ENCODE measurements around the gene SEMA4C.

SEMA4C gene

GRCh38 chr2:96878796-96879544 lies 9.1 kb upstream of the SEMA4C start:
- DNase-seq = no peak

DNA sequence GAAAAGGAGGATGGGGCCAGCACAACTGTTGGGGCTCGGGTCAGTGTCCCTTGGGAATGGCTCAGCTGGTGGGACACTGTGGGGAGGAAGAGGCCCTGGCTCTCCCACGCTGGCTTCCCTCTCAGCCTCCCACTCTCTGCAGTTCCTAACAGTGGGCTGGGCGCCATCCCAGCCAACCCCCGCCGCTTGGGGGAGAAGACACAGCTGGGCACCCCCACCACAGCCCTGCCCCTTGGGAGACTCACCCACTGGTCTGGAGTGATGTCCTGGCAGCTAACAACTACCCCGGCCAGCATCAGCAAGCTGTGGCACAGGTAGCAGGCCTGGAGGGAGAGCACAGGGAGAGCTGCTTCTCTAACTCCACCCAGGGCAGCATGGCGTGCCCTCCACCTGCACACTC lies 8.3 kb upstream of the SEMA4C start:
- DNase-seq = no peak

DNA sequence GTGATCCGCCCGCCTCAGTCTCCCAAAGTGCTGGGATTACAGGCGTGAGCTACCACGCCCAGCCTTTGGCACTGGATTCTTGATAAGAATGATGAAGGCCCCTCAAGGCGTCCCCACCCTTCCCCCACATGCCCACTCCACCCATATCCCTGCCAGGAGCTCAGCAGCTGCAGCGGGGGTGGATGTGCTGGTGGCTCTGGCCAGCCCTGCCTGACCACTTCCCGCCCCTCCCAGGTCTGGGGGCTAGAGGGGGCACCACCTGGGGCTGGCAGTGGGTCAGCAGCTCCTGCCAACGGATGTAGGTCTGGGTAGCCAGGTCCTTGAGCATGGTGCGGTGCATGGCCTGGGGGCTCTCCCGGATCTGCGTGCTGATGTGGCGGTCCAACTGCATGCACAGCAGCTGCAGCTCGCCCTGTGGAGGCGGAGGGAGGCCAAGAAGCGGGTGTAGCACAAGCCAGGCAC lies 7.8 kb upstream of the SEMA4C start:
- DNase-seq = no peak

DNA sequence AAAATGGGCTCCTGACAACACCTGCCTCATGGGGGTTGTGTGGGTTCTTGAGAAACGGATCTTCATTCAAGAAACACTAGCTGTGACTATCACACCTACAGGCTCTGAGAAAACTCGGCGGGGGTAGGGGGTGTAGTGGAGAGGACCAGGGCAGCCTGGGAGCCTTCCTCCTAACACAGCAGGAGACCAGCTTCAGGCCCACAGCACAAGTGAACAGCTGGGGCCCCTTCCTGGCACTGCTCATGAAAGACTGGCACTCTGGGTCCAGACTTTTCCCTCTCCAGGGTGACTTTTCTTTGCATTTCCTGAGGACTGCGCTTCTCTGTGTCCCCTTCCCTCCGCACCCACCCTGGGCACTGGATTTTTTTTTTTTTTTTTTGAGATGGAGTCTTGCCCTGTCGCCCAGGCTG lies 7.2 kb upstream of the SEMA4C start:
- no peak for DNase-seq

- no peak for DNase-seq
Observed at GRCh38 chr2:96876269-96877041, 6.6 kb upstream of the SEMA4C start.

DNA sequence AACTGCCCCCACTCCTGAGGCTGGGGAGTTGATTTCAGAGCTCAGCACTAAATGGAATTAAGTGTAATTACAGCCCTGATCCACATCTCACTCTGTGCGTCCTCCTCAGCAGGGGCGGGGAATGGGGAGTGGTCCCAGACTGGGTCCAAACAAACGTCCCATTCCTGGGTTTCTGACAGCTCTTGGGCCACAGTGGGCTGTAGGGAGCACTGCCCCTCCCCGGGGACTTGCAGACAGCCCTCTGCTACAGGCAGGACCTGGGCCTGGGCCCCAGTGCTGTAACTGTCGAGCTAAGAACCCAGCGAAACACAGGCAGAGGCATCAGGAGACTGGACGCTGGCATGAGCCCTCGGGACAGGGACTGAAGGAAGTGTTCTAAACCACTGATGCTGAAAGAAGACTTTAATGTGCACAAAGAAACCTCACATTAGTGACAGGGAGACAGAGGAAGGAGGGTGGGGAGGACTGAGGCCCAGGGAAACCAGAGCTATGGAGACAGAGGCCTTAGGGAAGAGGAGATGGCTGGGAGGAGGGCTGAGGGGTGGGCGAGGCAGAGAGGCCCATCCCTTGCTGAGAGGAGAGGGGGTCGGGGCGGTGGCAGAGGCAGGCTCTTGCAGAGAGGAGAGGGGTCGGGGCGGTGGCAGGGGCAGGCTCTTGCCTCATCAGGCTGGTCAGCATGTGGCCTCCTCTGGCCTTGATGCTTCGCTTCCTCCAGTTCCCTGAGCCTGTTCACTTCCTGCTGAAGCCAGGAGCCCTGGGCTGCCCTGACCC lies 5.8 kb upstream of the SEMA4C start:
- DNase-seq = no peak

GRCh38 chr2:96874198-96874831 lies 4.4 kb upstream of the SEMA4C start:
- no peak for DNase-seq

DNA sequence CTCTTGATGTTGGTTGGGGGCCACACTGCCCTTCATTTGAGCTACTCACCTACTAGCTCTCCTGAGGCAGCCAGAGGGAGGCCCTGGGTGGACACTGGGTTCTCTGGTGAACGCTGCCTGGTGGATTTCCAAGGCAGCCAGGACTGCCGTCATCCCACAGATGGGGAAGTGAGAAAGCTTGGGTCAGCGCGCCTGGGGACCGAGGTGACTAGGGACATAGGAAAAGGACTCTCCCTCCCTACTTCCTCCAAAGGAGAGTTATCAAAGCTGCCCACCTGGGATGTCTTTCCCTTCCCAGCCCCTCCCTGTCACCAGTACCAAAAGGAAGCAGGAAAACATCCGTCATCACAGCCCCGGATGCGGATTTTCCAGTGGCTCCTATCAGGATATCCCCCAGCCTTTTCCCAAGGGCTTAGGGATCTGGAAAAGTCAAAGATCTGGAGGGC lies 3.8 kb upstream of the SEMA4C start:
- DNase-seq = no peak

- DNase-seq = no peak
Observed at GRCh38 chr2:96872591-96873349, 2.9 kb upstream of the SEMA4C start.

DNA sequence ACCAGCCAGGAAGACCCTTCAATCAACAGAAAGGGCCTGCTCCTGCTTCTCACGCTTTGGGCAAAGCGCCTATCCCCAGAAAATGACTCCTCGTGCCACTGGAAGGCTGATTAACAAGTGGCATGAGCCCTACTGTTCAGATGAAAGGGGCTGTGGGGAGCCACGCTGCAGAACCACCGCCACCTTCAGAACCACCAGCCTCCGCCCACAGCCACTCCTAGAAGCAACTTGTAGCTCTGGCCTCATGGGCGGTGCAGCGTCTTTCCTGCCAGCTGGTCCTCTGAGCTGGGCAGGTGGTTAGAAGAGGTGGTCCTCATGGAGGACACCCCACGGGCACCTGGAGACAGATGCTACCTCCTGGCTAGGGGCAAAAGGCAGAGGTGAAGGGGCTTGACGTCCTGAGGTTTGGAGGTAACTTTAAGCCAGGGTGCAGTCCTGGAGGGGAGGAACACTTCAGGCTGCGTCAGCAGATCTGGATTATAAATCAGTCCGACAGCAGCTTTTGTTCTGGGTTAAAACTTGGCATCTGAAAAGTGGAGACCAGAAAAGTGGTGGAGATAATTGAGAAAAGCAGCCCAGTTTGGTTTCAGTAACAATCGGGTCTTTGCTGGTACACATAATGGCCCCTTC lies 861 bp upstream of the SEMA4C start:
- DNase-seq = peak; percentile 40

- DNase-seq = no peak
Observed at GRCh38 chr2:96869281-96869821, 529 bp downstream of the SEMA4C start.

DNA sequence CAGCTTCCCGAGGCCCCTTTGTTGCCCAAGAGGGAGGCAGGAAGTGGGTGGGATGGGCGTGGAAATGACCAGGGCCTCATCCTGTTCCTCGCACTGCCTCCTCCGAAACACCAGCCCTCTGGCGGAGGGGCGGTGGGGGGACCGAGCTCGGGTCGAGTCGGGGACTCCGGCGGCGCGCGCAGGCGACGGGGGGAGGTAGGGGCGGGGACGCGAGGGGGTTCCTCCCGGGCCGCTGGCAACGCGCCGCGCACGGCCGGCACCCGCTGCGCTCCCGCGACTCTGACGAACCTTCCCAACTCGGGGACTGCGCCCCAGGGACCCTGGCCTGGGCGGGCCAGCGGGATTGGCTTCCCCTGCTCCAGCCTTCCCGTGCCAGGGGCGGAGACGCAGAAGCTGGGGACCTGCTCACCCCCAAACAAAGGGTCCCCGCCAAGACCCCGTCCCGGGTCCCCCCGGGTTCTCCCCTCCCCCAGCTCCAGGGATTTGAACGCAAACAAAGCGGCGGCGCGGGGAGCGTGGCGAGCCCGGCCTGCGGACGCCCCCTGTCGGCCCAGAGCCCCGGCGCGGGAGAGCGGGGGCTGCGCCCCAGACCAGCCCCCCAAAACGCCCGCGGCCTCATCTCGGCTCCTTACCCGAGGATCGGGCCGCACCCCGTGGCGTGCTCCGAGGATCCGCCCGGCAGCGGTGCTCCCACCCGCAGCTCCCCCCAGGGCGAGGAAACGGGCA lies 1.2 kb downstream of the SEMA4C start:
- DNase-seq = peak; percentile 67

DNA sequence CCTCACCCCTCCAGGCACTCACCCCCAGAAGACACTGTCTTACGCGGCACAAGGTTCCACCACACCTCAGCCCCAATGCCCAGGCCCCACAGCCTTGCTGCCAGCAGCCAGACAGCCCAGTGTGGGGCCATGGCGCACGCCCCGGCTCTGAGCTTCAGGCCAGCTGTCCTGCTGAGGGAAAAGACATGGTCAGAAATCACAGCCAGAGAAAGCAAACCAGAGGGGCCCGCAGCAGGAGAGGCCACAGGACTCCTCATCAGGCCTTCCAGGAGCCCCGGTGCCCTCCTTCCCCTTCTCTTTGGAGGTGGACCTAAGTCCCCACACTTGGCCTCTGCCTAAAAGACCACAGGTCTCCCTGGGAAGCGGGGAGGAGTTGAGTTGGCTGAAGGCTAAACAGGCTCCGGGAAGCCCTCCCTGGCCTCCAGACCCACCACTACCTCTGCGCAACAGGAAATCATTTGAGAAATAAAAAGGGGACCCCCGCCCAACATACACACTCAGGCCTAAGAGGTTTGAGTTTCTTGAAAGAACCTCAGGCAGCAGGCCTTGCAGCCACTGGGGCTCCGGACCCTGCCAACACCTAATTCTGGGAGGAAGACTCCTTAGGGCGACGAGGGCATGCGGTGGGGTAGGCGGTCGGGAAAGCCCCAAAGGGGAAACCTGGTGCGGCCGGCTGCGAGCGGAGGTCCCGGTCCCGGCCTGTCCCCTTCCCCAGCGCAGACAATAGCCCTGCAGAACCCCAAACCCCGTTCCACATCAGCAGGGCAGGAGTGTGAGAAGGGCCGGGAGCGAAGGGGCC lies 1.9 kb downstream of the SEMA4C start:
- no peak for DNase-seq

DNA sequence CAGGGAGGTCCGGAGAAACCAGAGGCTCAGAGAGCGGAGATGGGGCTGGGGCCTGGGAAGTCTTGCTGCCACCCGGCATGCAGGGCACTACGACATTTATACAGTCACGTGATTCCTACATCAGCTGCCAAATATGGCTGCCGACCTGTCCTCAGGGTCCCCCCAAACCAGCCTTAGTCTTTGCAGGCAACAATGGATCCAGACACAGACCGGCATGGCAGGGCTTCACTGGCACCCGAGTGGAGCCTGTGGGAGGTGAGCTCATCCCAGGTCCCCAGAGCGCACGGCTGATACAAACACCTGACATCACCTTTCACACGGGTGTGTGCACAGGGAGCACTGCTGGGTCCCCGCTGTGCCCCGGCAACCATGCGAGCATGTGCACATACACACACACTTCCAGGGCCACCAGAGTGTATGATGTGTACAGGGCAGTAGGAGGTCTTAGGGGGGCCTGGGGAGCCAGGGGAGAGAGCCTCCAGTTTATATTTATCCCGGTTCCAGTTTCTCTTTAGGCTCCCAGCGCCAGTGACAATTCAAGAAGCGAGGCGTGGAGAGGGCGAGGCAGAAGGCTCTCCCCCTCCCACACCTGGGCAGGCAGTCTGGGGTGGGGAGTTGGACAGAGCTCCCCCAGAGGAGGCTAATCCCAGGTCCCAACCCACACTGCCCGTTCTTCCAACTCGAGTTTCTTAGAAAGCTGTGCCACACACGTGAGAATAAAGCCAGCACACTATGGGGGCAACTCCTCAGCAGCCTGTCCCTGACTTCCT lies 2.7 kb downstream of the SEMA4C start:
- no peak for DNase-seq

GRCh38 chr2:96866586-96866985 lies 3.3 kb downstream of the SEMA4C start:
- no peak for DNase-seq

DNA sequence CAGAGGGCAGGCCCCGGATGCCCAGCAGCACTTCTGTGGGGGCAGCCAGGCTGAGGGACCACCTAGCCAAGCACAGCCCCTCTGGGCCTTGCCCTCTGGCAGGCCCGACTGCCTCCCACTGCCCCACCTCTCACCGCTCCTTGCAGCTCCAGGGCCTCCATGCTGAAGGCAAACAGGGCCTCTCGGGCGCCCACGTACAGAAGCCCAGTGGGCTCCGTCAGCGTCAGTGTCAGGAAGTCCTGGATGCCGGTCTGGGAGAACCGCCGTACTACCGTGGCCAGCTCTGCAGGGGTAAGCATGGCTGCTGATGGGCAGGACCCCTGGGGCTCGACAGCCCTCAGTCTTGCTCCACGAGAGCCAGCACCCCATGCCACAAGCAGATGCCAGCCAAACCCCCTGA lies 3.7 kb downstream of the SEMA4C start:
- DNase-seq = no peak

DNA sequence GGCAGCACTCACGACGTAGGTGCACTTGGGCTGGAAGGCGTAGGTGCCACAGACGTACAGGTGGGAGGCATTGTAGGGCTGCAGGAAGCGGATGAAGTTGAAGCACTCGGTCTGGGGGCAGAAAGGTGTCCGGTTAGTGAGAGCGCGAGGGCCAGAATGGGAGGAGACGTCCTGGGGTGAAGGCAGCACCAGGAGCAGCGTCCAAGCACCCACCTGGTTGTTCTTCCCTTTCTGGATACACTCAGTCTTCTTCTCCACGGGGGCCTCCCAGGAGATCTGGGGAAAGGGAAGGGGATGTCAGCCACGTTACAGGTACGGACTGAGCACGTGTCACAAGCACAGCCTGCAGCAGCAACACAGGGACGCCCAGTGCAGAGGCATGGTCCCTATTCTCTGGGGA lies 4.2 kb downstream of the SEMA4C start:
- no peak for DNase-seq

GRCh38 chr2:96864343-96865091 lies 5.4 kb downstream of the SEMA4C start:
- DNase-seq = no peak

All from NCI-H1105 (cell line).